Lower leg skin (tissue), 4 donors: ENCODE data around the gene DNAH8. TPM values are rescaled to one million over a fixed set of nuclear protein-coding genes. Genes with fewer than 3 reads are reported as not detected.
A peak's percentile ranks its signal among the peaks of the same experiment; 100 is the strongest.

Experiments
- DNase-seq, 2 donors: peaks; one replicate each; pipeline ENCODE4 v3.0.0-alpha.2; 2019; ENCODE audit warnings: low spot score in 2 of 2
- H3K4me3 ChIP-seq: fragments of 200-600 bp; sonication (generic); 2 replicates; pipeline ENCODE4 v1.5.1; 2017; ENCODE audit warnings: mild to moderate bottlenecking, low read depth; ENCODE audit not compliant: poor library complexity, severe bottlenecking
- POLR2A ChIP-seq, 2 donors: fragments of 450-650 bp; IDR thresholded peaks; one replicate each; pipeline ENCODE4 v1.6.1; 2016 to 2017; ENCODE audit warnings: antibody characterized with exemption in 2 of 2, mild to moderate bottlenecking in 1 of 2, moderate library complexity in 1 of 2
- WGBS, 2 donors: methylation state at CpG; one replicate each; pipeline ENCODE4 v1.1.5; 2018; 5-methylcytosine and 5-hydroxymethylcytosine counted together
- intact Hi-C: fragments of 100-400 bp; cut with DNase I; formaldehyde crosslinking; loops from one replicate; pipeline ENCODE4 v1.15.0; 2023; ENCODE audit warnings: low total_unique reads
- total RNA-seq, 4 donors: library from RNA; depleted of rRNA; stranded (reverse); fragments of >200 nt; gene quantifications; one replicate each; pipeline ENCODE4 v1.1.0, GENCODE V29; 2016
- TF ChIP-seq, protein P1 (sequence below), 3 donors: fragments of 450-650 bp; IDR thresholded peaks; one replicate each; pipeline ENCODE4 v1.5.1; 2016; ENCODE audit warnings: antibody characterized with exemption in 3 of 3, mild to moderate bottlenecking in 3 of 3, moderate library complexity in 2 of 3

DNAH8 gene
- total RNA-seq, 4 donors from 2014 or later: 0.02 to 0.19 (median 0.08) TPM

DNA sequence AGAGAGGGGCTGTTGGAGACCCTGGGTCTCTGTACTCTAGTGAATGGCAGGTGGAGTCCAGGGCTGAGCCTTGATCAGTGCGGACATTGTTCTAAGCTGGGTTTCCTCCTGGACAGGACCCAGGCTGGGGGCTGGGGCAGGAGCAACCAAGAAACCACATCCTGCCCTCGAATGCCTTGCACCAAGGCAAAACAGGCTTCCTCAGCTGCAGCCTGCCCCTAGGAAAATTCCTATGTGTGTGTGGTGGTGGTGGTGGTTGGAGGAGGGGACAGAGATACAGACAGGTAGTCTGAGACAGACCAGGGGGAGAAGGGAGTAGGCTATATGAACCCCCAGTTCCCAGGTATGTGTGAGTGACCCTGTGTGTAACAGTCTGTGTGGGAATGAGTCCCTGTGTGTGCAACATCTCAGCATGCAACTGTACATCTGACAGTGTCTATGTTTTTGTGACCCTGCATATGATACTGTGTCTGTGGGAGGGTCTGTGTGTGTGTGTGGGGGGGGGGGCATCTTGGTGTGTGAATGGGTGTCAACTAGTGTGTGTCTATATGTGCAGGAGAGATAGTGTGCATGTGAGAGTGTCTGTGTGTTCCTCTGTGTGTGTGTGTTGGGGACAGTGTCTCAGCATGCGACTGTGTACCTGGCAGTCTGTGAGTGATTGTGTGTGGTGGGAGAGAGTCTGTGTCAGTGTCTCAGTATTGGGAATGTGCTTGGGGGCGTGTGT, 336.4 kb downstream of the DNAH8 start:
- no peak overlapping the region for H3K4me3 ChIP-seq
- WGBS, 2 donors: 62 to 63% methylated on average over 4 of the region's 4 CpGs
- TF ChIP-seq POLR2A (IDR thresholded peaks at IDR 0.05): no peak
- TF ChIP-seq, protein P1, sequence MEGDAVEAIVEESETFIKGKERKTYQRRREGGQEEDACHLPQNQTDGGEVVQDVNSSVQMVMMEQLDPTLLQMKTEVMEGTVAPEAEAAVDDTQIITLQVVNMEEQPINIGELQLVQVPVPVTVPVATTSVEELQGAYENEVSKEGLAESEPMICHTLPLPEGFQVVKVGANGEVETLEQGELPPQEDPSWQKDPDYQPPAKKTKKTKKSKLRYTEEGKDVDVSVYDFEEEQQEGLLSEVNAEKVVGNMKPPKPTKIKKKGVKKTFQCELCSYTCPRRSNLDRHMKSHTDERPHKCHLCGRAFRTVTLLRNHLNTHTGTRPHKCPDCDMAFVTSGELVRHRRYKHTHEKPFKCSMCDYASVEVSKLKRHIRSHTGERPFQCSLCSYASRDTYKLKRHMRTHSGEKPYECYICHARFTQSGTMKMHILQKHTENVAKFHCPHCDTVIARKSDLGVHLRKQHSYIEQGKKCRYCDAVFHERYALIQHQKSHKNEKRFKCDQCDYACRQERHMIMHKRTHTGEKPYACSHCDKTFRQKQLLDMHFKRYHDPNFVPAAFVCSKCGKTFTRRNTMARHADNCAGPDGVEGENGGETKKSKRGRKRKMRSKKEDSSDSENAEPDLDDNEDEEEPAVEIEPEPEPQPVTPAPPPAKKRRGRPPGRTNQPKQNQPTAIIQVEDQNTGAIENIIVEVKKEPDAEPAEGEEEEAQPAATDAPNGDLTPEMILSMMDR (IDR thresholded peaks at IDR 0.05): no peak
- intact Hi-C loops: no loop called here
- DNase-seq: peak in 1 of 2 donors; percentile 57

DNA sequence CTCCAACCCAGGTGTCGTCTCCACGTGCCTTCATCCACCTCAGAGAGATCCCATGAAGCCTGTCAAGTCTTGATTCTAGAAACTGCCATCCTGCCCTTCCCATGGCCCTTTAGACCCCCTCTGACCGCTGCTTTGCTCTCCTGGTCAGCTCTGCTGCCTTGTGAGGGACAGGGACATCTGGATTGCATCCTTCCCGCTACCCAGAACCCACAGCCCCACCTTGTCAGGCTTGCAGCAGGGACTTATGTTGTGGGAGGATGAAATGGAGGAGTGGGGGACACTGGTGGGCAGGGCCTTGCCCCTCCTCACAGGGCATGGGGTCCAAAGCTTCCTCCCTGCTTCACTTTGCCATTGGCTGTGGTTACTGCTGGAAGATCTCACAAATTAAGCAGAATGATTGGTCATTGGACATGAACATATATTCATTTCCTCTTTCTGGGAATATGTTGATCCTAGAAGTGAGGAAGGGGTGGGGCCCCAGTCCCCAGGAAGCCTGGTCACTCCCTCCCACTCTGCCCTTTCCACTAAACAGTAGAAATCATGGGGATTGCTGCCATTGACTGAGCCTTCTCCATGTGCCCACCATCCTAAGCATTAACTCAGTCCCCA, 338.0 kb downstream of the DNAH8 start:
- peak in 1 of 2 donors; percentile 70 for DNase-seq
- H3K4me3 ChIP-seq: no peak overlapping the region
- intact Hi-C loops: no loop called here
- TF ChIP-seq, protein P1 (IDR thresholded peaks at IDR 0.05): no peak
- TF ChIP-seq POLR2A (IDR thresholded peaks at IDR 0.05): no peak
- WGBS, 2 donors: 69 to 79% methylated on average over 4 of the region's 4 CpGs

DNA sequence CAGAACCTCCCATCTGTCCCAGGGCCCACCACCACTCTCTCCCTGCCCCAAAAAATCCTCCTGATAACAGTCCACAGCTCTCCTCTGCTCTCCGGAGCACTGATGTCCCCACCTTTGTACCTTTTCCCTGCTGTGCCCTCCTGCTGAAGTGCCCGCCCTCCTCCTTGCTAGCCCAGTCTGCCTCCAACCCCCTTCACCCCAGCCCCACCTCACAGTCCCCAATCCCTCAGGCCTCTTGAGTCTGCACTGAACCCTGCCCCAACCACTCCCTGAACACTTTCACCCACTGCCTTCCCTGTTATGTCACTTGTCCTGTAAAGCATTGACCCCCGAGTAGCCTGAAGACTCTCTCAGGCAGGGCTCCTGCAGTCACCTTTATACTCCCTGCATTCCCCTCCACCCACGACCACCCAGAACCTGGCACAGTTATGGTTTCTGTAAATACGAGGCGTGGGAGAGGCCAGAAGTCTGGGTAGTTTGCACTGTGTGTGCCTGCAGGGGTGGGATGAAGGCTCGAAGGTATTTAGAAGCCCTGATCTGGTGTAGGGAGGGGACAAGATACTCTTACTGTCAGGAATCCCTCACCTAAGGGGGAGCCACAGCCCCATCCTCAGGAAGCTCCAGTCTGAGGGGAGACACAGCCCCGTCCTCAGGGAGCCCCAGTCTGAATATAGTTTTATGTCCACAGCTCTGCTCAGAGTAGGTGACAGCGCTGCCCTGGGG, 338.9 kb downstream of the DNAH8 start:
- no peak for DNase-seq
- TF ChIP-seq, protein P1 (IDR thresholded peaks at IDR 0.05): no peak
- TF ChIP-seq POLR2A (IDR thresholded peaks at IDR 0.05): no peak
- 59 to 60% methylated on average over 9 of the region's 9 CpGs for WGBS, 2 donors
- intact Hi-C loops: no loop called here
- H3K4me3 ChIP-seq: no peak overlapping the region

DNA sequence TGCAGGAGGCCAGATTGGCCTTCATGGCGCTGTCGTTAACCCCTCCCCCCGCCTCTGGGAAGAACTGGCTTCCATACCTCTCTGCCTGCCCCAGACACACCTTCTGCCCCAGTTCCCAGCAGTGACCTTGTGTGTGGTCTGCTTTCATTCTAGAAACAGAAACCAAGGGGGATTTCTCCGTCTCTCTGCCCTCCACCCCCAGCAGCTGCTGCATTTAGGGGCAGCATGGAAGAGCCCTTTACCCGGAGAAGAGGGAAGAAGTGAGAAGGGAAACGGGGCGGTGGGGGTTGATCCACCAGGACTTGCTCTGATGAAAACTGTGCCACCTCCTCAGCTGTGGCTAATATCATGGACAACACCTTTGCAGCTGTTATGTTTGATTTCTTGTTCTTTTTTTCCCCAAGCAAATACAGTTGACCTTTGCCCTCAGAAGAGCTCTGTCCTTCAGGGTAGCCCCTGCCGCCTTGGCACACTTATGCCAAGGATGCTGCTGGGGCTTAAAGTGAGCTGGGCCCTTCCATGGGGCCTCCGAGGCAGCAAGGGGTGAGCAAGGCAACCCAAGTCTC, 339.5 kb downstream of the DNAH8 start:
- intact Hi-C loops: no loop called here
- no peak overlapping the region for H3K4me3 ChIP-seq
- no peak for DNase-seq
- TF ChIP-seq POLR2A (IDR thresholded peaks at IDR 0.05): no peak
- TF ChIP-seq, protein P1 (IDR thresholded peaks at IDR 0.05): no peak
- 74 to 76% methylated on average over 9 of the region's 9 CpGs for WGBS, 2 donors

DNA sequence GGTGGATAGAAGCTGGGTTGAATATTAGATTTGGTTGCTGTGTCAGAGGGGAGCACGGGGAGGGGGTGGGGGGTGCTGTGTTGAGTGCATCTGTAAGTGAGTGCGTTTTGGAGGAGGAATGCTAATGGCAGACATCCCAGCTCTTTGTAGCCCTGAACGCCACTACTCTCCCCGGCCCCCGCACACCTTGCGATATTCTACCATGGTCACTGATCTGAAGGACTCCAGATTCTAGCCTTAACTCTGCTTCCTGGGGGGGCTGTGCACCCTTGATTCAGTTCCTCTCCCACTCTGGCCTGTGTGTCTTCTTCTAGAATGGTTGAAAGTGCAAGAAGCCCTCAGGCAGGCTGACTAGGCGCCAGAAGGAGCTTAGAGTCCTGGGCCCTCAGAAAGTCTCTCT, 340.6 kb downstream of the DNAH8 start:
- no peak overlapping the region for H3K4me3 ChIP-seq
- DNase-seq: no peak
- no peak for TF ChIP-seq POLR2A (IDR thresholded peaks at IDR 0.05)
- TF ChIP-seq, protein P1 (IDR thresholded peaks at IDR 0.05): no peak
- 75 to 77% methylated on average over 7 of the region's 7 CpGs for WGBS, 2 donors
- intact Hi-C loops: no loop called here
